ENCODE data around the gene FRYL. TPM values are rescaled to one million over a fixed set of nuclear protein-coding genes. Genes with fewer than 3 reads are reported as not detected.

Gene FRYL
- total RNA-seq, 4 donors from 2014 or later: 14.5 to 43.7 (median 20.1) TPM

DNA sequence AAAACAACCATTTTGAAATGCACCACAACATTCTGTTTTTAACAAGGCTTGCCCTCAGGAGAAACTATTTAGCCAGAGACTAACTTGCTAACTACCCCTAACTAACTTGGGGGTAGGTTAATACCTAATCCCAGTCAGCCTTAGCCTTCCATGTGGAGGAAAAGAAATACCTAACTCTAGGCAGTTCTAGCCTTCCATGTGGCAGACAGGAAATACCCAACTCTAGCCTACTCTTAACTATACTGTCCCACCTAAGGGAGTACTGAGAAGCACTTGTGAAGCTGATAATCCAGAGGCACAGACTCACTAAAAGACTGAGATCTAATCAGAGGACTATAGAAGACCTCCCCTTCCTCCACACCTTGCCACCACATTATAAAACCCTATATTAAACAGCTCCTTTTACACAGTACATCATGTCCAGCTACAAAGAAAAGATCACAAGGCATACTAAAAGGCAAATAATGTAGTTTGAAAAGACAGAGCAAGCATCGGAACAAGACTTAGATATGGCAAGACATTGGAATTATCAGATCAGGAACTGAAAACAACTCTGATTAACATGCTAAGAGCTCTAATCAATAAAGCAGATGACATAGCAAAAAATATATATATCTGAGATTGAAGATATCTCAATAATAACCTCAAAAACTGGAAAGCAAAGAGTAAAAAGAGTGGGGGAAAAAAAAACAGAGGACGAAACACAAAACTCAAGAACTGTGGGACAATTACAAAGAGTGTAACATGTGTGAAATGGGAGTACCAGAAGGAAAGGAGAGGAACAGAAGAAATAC is 52.2 kb downstream of the FRYL start:
- no peak overlapping the region for H3K4me3 ChIP-seq
- intact Hi-C loops (cut with DNase I; ENCODE audit: low total_unique reads): no loop called here
- H3K36me3 ChIP-seq: no peaks in the 10 kb centered on the region
- no peaks in the 10 kb centered on the region for H3K27me3 ChIP-seq
- no peak for TF ChIP-seq POLR2A (IDR thresholded peaks at IDR 0.05)
- TF ChIP-seq, protein P1, sequence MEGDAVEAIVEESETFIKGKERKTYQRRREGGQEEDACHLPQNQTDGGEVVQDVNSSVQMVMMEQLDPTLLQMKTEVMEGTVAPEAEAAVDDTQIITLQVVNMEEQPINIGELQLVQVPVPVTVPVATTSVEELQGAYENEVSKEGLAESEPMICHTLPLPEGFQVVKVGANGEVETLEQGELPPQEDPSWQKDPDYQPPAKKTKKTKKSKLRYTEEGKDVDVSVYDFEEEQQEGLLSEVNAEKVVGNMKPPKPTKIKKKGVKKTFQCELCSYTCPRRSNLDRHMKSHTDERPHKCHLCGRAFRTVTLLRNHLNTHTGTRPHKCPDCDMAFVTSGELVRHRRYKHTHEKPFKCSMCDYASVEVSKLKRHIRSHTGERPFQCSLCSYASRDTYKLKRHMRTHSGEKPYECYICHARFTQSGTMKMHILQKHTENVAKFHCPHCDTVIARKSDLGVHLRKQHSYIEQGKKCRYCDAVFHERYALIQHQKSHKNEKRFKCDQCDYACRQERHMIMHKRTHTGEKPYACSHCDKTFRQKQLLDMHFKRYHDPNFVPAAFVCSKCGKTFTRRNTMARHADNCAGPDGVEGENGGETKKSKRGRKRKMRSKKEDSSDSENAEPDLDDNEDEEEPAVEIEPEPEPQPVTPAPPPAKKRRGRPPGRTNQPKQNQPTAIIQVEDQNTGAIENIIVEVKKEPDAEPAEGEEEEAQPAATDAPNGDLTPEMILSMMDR (IDR thresholded peaks at IDR 0.05 in 4 of 5, conservative IDR thresholded peaks at IDR 0.05 in 1 of 5): no peak
- H3K9me3 ChIP-seq: no peaks in the 10 kb centered on the region
- ATAC-seq (no peak), DNase-seq (no peak)
- H3K27ac ChIP-seq: no peak overlapping the region
- peaks cover 12 to 37% of the 10 kb centered on the region in 2 donors for H3K4me1 ChIP-seq
- in situ Hi-C loops (cut with MboI; ENCODE audit: low sequenced_read_pairs in 4 of 4): no loop called here

DNA sequence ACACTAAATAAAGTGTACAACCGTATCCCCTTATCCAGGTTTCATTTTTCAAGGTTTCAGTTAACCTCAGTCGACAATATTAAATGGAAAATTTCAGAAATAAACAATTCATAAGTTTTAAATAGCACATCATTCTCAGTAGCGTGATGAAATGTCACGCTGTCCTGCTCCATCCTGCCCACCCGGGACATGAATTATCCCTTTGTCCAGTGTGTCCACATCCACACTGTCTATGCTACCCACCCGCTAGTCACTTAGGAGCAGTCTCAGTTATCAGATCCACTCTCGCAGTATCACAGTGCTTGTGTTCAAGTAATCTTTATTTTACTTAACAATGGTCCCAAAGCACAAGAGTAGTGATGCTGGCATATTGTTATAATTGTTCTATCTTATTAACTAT is 54.7 kb downstream of the FRYL start:
- peaks cover 12 to 37% of the 10 kb centered on the region in 2 donors for H3K4me1 ChIP-seq
- intact Hi-C loops (cut with DNase I; ENCODE audit: low total_unique reads): no loop called here

DNA sequence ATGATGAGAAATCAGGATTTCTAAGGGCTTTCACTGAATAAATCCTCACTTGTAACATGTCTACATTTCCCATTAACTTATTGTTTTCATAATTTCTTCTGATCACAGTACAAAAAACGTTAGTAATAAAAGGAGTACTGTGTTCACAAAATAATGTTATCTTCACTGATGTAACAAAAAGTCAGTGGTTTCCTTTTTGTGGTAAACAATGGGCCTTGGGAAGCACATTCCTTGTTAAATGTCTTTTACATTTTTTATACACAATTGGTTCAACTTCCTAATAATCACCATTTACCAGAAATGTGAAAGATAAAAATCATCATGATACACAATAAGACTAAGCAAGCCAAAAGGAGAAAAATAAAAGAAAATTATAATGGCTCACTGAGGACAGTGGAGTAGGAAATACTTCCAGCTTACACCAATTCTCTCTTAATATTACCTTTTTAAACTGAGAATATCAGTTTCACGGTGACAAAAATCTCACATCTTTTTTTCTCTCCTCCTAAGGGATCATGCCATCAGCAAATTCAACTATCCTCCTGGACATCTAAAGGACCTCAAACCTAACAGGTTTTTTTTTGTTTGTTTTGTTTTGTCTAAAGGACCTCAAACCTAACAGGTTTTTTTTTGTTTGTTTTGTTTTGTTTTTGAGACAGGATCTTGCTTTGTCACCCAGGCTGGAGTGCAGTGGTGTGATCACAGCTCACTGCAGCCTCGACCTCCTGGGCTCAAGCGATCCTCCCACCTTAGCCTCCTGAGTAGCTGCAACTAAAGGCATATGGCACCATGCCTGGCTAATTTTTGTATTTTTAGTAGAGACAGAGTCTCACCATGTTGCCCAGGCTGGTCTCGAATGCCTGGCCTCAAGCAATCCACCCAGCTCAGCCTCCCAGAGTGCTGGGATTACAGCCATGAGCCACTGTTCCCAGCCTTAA is 57.3 kb downstream of the FRYL start:
- H3K27me3 ChIP-seq: no peaks in the 10 kb centered on the region
- in situ Hi-C loops (cut with MboI; ENCODE audit: low sequenced_read_pairs in 4 of 4): no loop called here
- TF ChIP-seq, protein P1 (IDR thresholded peaks at IDR 0.05 in 4 of 5, conservative IDR thresholded peaks at IDR 0.05 in 1 of 5): no peak
- TF ChIP-seq POLR2A (IDR thresholded peaks at IDR 0.05): no peak
- intact Hi-C loops (cut with DNase I; ENCODE audit: low total_unique reads): no loop called here
- no peaks in the 10 kb centered on the region for H3K9me3 ChIP-seq
- DNase-seq (no peak), ATAC-seq (peak in 1 of 2 donors; percentile 33)
- peaks cover 17 to 33% of the 10 kb centered on the region in 2 donors for H3K4me1 ChIP-seq
- no peaks in the 10 kb centered on the region for H3K36me3 ChIP-seq
- no peak overlapping the region for H3K4me3 ChIP-seq
- H3K27ac ChIP-seq: peak overlapping the region in 2 of 4 donors; percentile 3 to 51

More for the DNA sequence above, 54.7 kb downstream of the FRYL start:
- no peak for TF ChIP-seq POLR2A (IDR thresholded peaks at IDR 0.05)
- TF ChIP-seq, protein P1 (IDR thresholded peaks at IDR 0.05 in 4 of 5, conservative IDR thresholded peaks at IDR 0.05 in 1 of 5): no peak
- ATAC-seq (no peak), DNase-seq (no peak)
- H3K4me3 ChIP-seq: no peak overlapping the region
- no peaks in the 10 kb centered on the region for H3K9me3 ChIP-seq
- H3K27me3 ChIP-seq: no peaks in the 10 kb centered on the region
- in situ Hi-C loops (cut with MboI; ENCODE audit: low sequenced_read_pairs in 4 of 4): no loop called here
- H3K27ac ChIP-seq: no peak overlapping the region
- H3K36me3 ChIP-seq: no peaks in the 10 kb centered on the region

DNA sequence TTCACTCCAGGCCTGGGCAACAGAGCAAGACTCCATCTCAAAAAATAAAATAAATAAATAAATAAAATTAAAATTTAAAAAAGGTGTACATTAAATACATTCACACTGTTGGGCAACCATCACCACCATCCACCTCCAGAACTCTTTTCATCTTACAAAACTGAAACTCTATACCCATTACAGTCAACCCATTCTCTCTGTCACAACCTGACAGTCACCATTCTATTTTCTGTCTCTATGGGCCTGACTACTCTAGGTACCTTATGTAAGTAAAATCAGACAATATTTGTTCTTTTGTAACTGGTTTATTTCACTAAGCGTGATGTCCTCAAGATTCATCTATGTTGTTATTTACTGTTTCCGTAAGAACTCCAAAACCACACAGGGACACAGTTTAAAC is 59.6 kb downstream of the FRYL start:
- Histone ChIP-seq H3K27ac (peak overlapping the region in 1 of 4 donors; percentile 6), H3K36me3 (no peaks in the 10 kb centered on the region), H3K27me3 (no peaks in the 10 kb centered on the region), H3K4me1 (peaks cover 4 to 10% of the 10 kb centered on the region in 2 donors), H3K9me3 (no peaks in the 10 kb centered on the region), H3K4me3 (no peak overlapping the region)
- intact Hi-C loops (cut with DNase I; ENCODE audit: low total_unique reads): no loop called here
- in situ Hi-C loops (cut with MboI; ENCODE audit: low sequenced_read_pairs in 4 of 4): no loop called here
- no peak for TF ChIP-seq POLR2A (IDR thresholded peaks at IDR 0.05)
- TF ChIP-seq, protein P1 (IDR thresholded peaks at IDR 0.05 in 4 of 5, conservative IDR thresholded peaks at IDR 0.05 in 1 of 5): no peak
- ATAC-seq (no peak), DNase-seq (no peak)
